Common myeloid progenitor, CD34-positive (primary cell): ENCODE data around the gene ZKSCAN7.
"Not testable (repeated sequence)": the region's sequence is repeated elsewhere in the genome, so short reads cannot be mapped to it uniquely, and the experiment has no call there.

Experiments
- CTCF ChIA-PET: fragments of 350-600 bp; sonication (Branson Sonifier 250); formaldehyde crosslinking; loops from one replicate; lab custom pipeline; 2021; ENCODE audit warnings: antibody characterized with exemption; lab: Charles Lee
- POLR2A ChIA-PET: fragments of 350-600 bp; sonication (Branson Sonifier 250); formaldehyde crosslinking; loops from one replicate; lab custom pipeline; 2021; ENCODE audit warnings: antibody characterized with exemption; lab: Charles Lee
- DNase-seq, 3 donors: peaks; one replicate each; pipeline versions ENCODE4 v3.0.0 to v3.0.0-alpha.2; 2013
- H3K27ac ChIP-seq, 2 experiments: 1 replicate in 1 of 2; 2 replicates in 1 of 2; pipeline ENCODE4 v1.7.0; 2013; ENCODE audit warnings: inconsistent platforms in 2 of 2, low read length in 2 of 2, mild to moderate bottlenecking in 2 of 2, low read depth in 1 of 2, moderate library complexity in 1 of 2; ENCODE audit not compliant: severe bottlenecking in 2 of 2, insufficient read depth in 1 of 2, poor library complexity in 1 of 2
- H3K27me3 ChIP-seq, 5 experiments: replicated peaks in 2 of 5; 1 replicate in 3 of 5; 2 replicates in 2 of 5; pipeline versions ENCODE4 v1.6.1 to v1.7.0; 2013; ENCODE audit warnings: low read length in 4 of 5, mild to moderate bottlenecking in 2 of 5, moderate library complexity in 2 of 5, inconsistent platforms in 1 of 5; ENCODE audit not compliant: insufficient read depth in 5 of 5, control insufficient read depth in 4 of 5
- H3K36me3 ChIP-seq, 4 experiments: 1 replicate in 2 of 4; 2 replicates in 2 of 4; pipeline versions ENCODE4 v1.6.1 to v1.7.0; 2013; ENCODE audit warnings: low read length in 3 of 4, control low read depth in 1 of 4, mild to moderate bottlenecking in 1 of 4; ENCODE audit not compliant: control insufficient read depth in 4 of 4, insufficient read depth in 4 of 4
- H3K4me1 ChIP-seq, 4 experiments: 1 replicate in 3 of 4; 2 replicates in 1 of 4; pipeline versions ENCODE4 v1.6.1 to v1.7.1; 2013; ENCODE audit warnings: low read length in 3 of 4, mild to moderate bottlenecking in 3 of 4, control low read depth in 1 of 4, inconsistent platforms in 1 of 4, moderate library complexity in 1 of 4; ENCODE audit not compliant: control insufficient read depth in 4 of 4, insufficient read depth in 4 of 4; ENCODE audit errors: control extremely low read depth in 1 of 4
- H3K4me3 ChIP-seq, 7 experiments: 1 replicate in 4 of 7; 2 replicates in 3 of 7; pipeline versions ENCODE4 v1.5.1 to v1.7.0; 2013; ENCODE audit warnings: mild to moderate bottlenecking in 7 of 7, low read length in 6 of 7, moderate library complexity in 6 of 7, inconsistent platforms in 2 of 7, low read depth in 2 of 7, control low read depth in 1 of 7; ENCODE audit not compliant: insufficient read depth in 4 of 7, control insufficient read depth in 1 of 7; ENCODE audit errors: extremely low read depth in 1 of 7
- H3K9me3 ChIP-seq, 5 experiments: 1 replicate in 4 of 5; 2 replicates in 1 of 5; pipeline versions ENCODE4 v1.6.1 to v1.7.1; 2013; ENCODE audit warnings: low read length in 4 of 5, mild to moderate bottlenecking in 2 of 5, inconsistent platforms in 1 of 5, low read depth in 1 of 5, moderate library complexity in 1 of 5; ENCODE audit not compliant: control insufficient read depth in 4 of 5, insufficient read depth in 2 of 5; ENCODE audit errors: control extremely low read depth in 1 of 5
- WGBS: methylation state at CpG from one replicate; pipeline ENCODE4 v1.1.5; 2013; ENCODE audit not compliant: insufficient coverage; 5-methylcytosine and 5-hydroxymethylcytosine counted together

Gene ZKSCAN7

GRCh38 chr3:44530911-44531310 lies 24.1 kb upstream of the ZKSCAN7 start:
- WGBS = 93% methylated on average over 2 of the region's 2 CpGs
- POLR2A ChIA-PET = no interaction called here

GRCh38 chr3:44534659-44535058 lies 20.3 kb upstream of the ZKSCAN7 start:
- CTCF ChIA-PET = interaction anchor here (2.8 to 3.1 kb wide), 2 partner anchors 377 to 380 kb away, joined by 13 to 26 read pairs; no protein-coding TSS in a partner anchor
- H3K36me3 ChIP-seq, H3K9me3 ChIP-seq, DNase-seq, H3K4me1 ChIP-seq, H3K27ac ChIP-seq, H3K4me3 ChIP-seq, POLR2A ChIA-PET: not testable (repeated sequence)
- peaks cover 0 to 33% (median 9%) of the 10 kb centered on the region in 5 experiments for H3K27me3 ChIP-seq
- WGBS = 37% methylated on average over 4 of the region's 4 CpGs

More at GRCh38 chr3:44530911-44531310, 24.1 kb upstream of the ZKSCAN7 start:
- no peaks in the 10 kb centered on the region for H3K36me3 ChIP-seq
- no peak for DNase-seq
- H3K27ac ChIP-seq = no peak overlapping the region
- H3K9me3 ChIP-seq = no peaks in the 10 kb centered on the region
- CTCF ChIA-PET = interaction anchor here (0.6 to 1.5 kb wide), 4 partner anchors 9 to 890 kb away, joined by 3 to 4 read pairs (median 3); no protein-coding TSS in a partner anchor
- H3K27me3 ChIP-seq = peaks cover 0 to 9% (median 2%) of the 10 kb centered on the region in 5 experiments
- H3K4me1 ChIP-seq = no peaks in the 10 kb centered on the region
- no peak overlapping the region for H3K4me3 ChIP-seq

GRCh38 chr3:44535364-44535763 lies 19.6 kb upstream of the ZKSCAN7 start:
- Histone ChIP-seq H3K4me1 (no peaks in the 10 kb centered on the region), H3K27me3 (peaks cover 2 to 38% (median 9%) of the 10 kb centered on the region in 5 experiments), H3K36me3 (no peaks in the 10 kb centered on the region), H3K27ac (no peak overlapping the region), H3K9me3 (no peaks in the 10 kb centered on the region), H3K4me3 (no peak overlapping the region)
- ChIA-PET CTCF (no interaction called here), POLR2A (no interaction called here)
- DNase-seq = no peak
- no CpG with 5 or more reads among the region's 1 CpG for WGBS

- H3K27ac ChIP-seq, H3K9me3 ChIP-seq, POLR2A ChIA-PET, H3K4me3 ChIP-seq, DNase-seq, H3K27me3 ChIP-seq, CTCF ChIA-PET, H3K4me1 ChIP-seq, H3K36me3 ChIP-seq: not testable (repeated sequence)
- no CpG with 5 or more reads among the region's 1 CpG for WGBS
Measured at GRCh38 chr3:44544811-44545210, 10.2 kb upstream of the ZKSCAN7 start.

- H3K27ac ChIP-seq = peak overlapping the region; percentile 37 to 65
- WGBS = 0% methylated on average over 3 of the region's 5 CpGs
- H3K36me3 ChIP-seq = peaks cover 0 to 39% (median 17%) of the 10 kb centered on the region in 4 experiments
- no peaks in the 10 kb centered on the region for H3K27me3 ChIP-seq
- H3K9me3 ChIP-seq = peaks cover 0 to 28% (median 17%) of the 10 kb centered on the region in 5 experiments
- ChIA-PET POLR2A (no interaction called here), CTCF (no interaction called here)
- H3K4me3 ChIP-seq = peak overlapping the region in 6 of 7 experiments; percentile 68 to 95 (median 90)
- DNase-seq = peak in 2 of 3 donors; percentile 25 to 43
- H3K4me1 ChIP-seq = peaks cover 6 to 13% (median 9%) of the 10 kb centered on the region in 4 experiments
Measured at GRCh38 chr3:44555723-44556122, 730 bp downstream of the ZKSCAN7 start.

GRCh38 chr3:44557074-44557473 lies 2.1 kb downstream of the ZKSCAN7 start:
- POLR2A ChIA-PET = no interaction called here
- Histone ChIP-seq H3K27me3 (no peaks in the 10 kb centered on the region), H3K36me3 (peaks cover 2 to 52% (median 20%) of the 10 kb centered on the region in 4 experiments), H3K4me1 (peaks cover 6 to 13% (median 9%) of the 10 kb centered on the region in 4 experiments), H3K27ac (no peak overlapping the region), H3K9me3 (peaks cover 0 to 42% (median 25%) of the 10 kb centered on the region in 5 experiments), H3K4me3 (no peak overlapping the region)
- CTCF ChIA-PET = interaction anchor here (0.9 kb wide), 1 partner anchor 9 kb away, joined by 3 read pairs; no protein-coding TSS in a partner anchor
- over 99% methylated on average over 8 of the region's 9 CpGs for WGBS
- no peak for DNase-seq

GRCh38 chr3:44561076-44561475 lies 6.1 kb downstream of the ZKSCAN7 start:
- no CpG with 5 or more reads among the region's 1 CpG for WGBS
- ChIA-PET POLR2A (no interaction called here), CTCF (no interaction called here)
- peaks cover 0 to 6% (median 3%) of the 10 kb centered on the region in 4 experiments for H3K4me1 ChIP-seq
- no peaks in the 10 kb centered on the region for H3K27me3 ChIP-seq
- H3K9me3 ChIP-seq = peaks cover 7 to 77% (median 42%) of the 10 kb centered on the region in 5 experiments
- no peak overlapping the region for H3K27ac ChIP-seq
- no peak overlapping the region for H3K4me3 ChIP-seq
- DNase-seq = peak in 1 of 3 donors; percentile 23
- peaks cover 7 to 85% (median 34%) of the 10 kb centered on the region in 4 experiments for H3K36me3 ChIP-seq
